ENCODE measurements around the gene LOXL4.
A peak's percentile ranks its signal among the peaks of the same experiment; 100 is the strongest.

The LOXL4 gene

GRCh38 chr10:98309366-98310355 lies 41.7 kb upstream of the LOXL4 start:
- Histone ChIP-seq H4K8ac (ENCODE audit: low read length) (peak overlapping the region; percentile 77), H3K79me1 (replicated peaks; ENCODE audit: low read length, poor library complexity, severe bottlenecking) (no peaks in the 10 kb centered on the region), H3K9me3 (ENCODE audit: control insufficient read depth, low read length) (no peaks in the 10 kb centered on the region), H3K4ac (ENCODE audit: low read depth in 1 of 2, low read length in 2 of 2) (peak overlapping the region in 1 of 2 experiments; percentile 13), H2AK5ac (ENCODE audit: low read length, severe bottlenecking) (no peak overlapping the region), H4K91ac (ENCODE audit: low read length) (peak overlapping the region; percentile 28), H3K23ac (ENCODE audit: low read length in 2 of 2) (no peak overlapping the region), H3K36me3 (ENCODE audit: control insufficient read depth in 1 of 2, insufficient read depth in 2 of 2, low read depth in 1 of 2, low read length in 2 of 2) (no peaks in the 10 kb centered on the region), H3K4me2 (ENCODE audit: low read length, poor library complexity, severe bottlenecking) (peak overlapping the region; percentile 75), H2BK120ac (ENCODE audit: low read depth, low read length) (no peak overlapping the region), H3K27ac (ENCODE audit: low read length, poor library complexity, severe bottlenecking) (peak overlapping the region; percentile 8), H3K14ac (ENCODE audit: low read length in 2 of 2) (peak overlapping the region in 1 of 2 experiments; percentile 4), H2BK12ac (ENCODE audit: low read length in 2 of 2) (peak overlapping the region; percentile 41 to 66), H3K27me3 (ENCODE audit: control insufficient read depth in 1 of 2, insufficient read depth in 1 of 2, low read length in 2 of 2) (peaks cover 3 to 5% of the 10 kb centered on the region in 2 experiments), H3K4me3 (ENCODE audit: insufficient read depth in 1 of 2, low read depth in 1 of 2, low read length in 2 of 2) (peak overlapping the region; percentile 28 to 55), H2BK5ac (ENCODE audit: low read depth, low read length, poor library complexity, severe bottlenecking) (no peak overlapping the region), H3K18ac (ENCODE audit: low read depth in 1 of 2, low read length in 2 of 2) (peak overlapping the region; percentile 38 to 84), H3K4me1 (ENCODE audit: control insufficient read depth, insufficient read depth, low read depth, low read length) (peaks cover 7% of the 10 kb centered on the region), H2AFZ (ENCODE audit: low read depth, low read length) (peak overlapping the region; percentile 42), H3K9ac (ENCODE audit: low read length) (peak overlapping the region; percentile 60), H2BK15ac (ENCODE audit: low read depth, poor library complexity, severe bottlenecking) (peak overlapping the region; percentile 97)
- DNase-seq = peak; percentile 81
- WGBS = 38% methylated on average over 12 of the region's 21 CpGs

GRCh38 chr10:98308669-98309365 lies 40.8 kb upstream of the LOXL4 start:
- WGBS = 42% methylated on average over 13 of the region's 13 CpGs
- no peaks in the 10 kb centered on the region for H3K9me3 ChIP-seq (ENCODE audit: control insufficient read depth, low read length)
- H3K14ac ChIP-seq (ENCODE audit: low read length in 2 of 2) = peak overlapping the region in 1 of 2 experiments; percentile 4

GRCh38 chr10:98307916-98308541 lies 40.0 kb upstream of the LOXL4 start:
- H3K14ac ChIP-seq (ENCODE audit: low read length in 2 of 2) = no peak overlapping the region
- no peak overlapping the region for H3K4me2 ChIP-seq (ENCODE audit: low read length, poor library complexity, severe bottlenecking)
- no peak overlapping the region for H2BK15ac ChIP-seq (ENCODE audit: low read depth, poor library complexity, severe bottlenecking)
- no peak overlapping the region for H2AK5ac ChIP-seq (ENCODE audit: low read length, severe bottlenecking)
- no peak for DNase-seq
- 87% methylated on average over 10 of the region's 11 CpGs for WGBS
- no peak overlapping the region for H2BK12ac ChIP-seq (ENCODE audit: low read length in 2 of 2)
- peaks cover 9% of the 10 kb centered on the region for H3K4me1 ChIP-seq (ENCODE audit: control insufficient read depth, insufficient read depth, low read depth, low read length)
- H3K36me3 ChIP-seq (ENCODE audit: control insufficient read depth in 1 of 2, insufficient read depth in 2 of 2, low read depth in 1 of 2, low read length in 2 of 2) = no peaks in the 10 kb centered on the region
- H3K9ac ChIP-seq (ENCODE audit: low read length) = no peak overlapping the region
- H2AFZ ChIP-seq (ENCODE audit: low read depth, low read length) = no peak overlapping the region
- H3K27ac ChIP-seq (ENCODE audit: low read length, poor library complexity, severe bottlenecking) = no peak overlapping the region
- no peak overlapping the region for H3K4ac ChIP-seq (ENCODE audit: low read depth in 1 of 2, low read length in 2 of 2)
- no peak overlapping the region for H2BK120ac ChIP-seq (ENCODE audit: low read depth, low read length)
- no peaks in the 10 kb centered on the region for H3K9me3 ChIP-seq (ENCODE audit: control insufficient read depth, low read length)
- no peak overlapping the region for H3K18ac ChIP-seq (ENCODE audit: low read depth in 1 of 2, low read length in 2 of 2)
- no peak overlapping the region for H4K8ac ChIP-seq (ENCODE audit: low read length)
- no peak overlapping the region for H3K23ac ChIP-seq (ENCODE audit: low read length in 2 of 2)
- H3K79me1 ChIP-seq (replicated peaks; ENCODE audit: low read length, poor library complexity, severe bottlenecking) = no peaks in the 10 kb centered on the region
- H3K27me3 ChIP-seq (ENCODE audit: control insufficient read depth in 1 of 2, insufficient read depth in 1 of 2, low read length in 2 of 2) = peaks cover 19 to 20% of the 10 kb centered on the region in 2 experiments
- no peak overlapping the region for H2BK5ac ChIP-seq (ENCODE audit: low read depth, low read length, poor library complexity, severe bottlenecking)
- no peak overlapping the region for H4K91ac ChIP-seq (ENCODE audit: low read length)
- no peak overlapping the region for H3K4me3 ChIP-seq (ENCODE audit: insufficient read depth in 1 of 2, low read depth in 1 of 2, low read length in 2 of 2)

More at GRCh38 chr10:98308669-98309365, 40.8 kb upstream of the LOXL4 start:
- H3K79me1 ChIP-seq (replicated peaks; ENCODE audit: low read length, poor library complexity, severe bottlenecking) = no peaks in the 10 kb centered on the region
- peak overlapping the region; percentile 20 to 58 for H2BK12ac ChIP-seq (ENCODE audit: low read length in 2 of 2)
- H2AFZ ChIP-seq (ENCODE audit: low read depth, low read length) = peak overlapping the region; percentile 42
- no peak overlapping the region for H2BK15ac ChIP-seq (ENCODE audit: low read depth, poor library complexity, severe bottlenecking)
- DNase-seq = no peak
- H3K4me1 ChIP-seq (ENCODE audit: control insufficient read depth, insufficient read depth, low read depth, low read length) = peaks cover 7% of the 10 kb centered on the region
- H2BK120ac ChIP-seq (ENCODE audit: low read depth, low read length) = no peak overlapping the region
- peaks cover 12% of the 10 kb centered on the region in 2 experiments for H3K27me3 ChIP-seq (ENCODE audit: control insufficient read depth in 1 of 2, insufficient read depth in 1 of 2, low read length in 2 of 2)
- peak overlapping the region in 1 of 2 experiments; percentile 13 for H3K4ac ChIP-seq (ENCODE audit: low read depth in 1 of 2, low read length in 2 of 2)
- peak overlapping the region; percentile 8 for H3K27ac ChIP-seq (ENCODE audit: low read length, poor library complexity, severe bottlenecking)
- H2AK5ac ChIP-seq (ENCODE audit: low read length, severe bottlenecking) = no peak overlapping the region
- peak overlapping the region; percentile 38 to 84 for H3K18ac ChIP-seq (ENCODE audit: low read depth in 1 of 2, low read length in 2 of 2)
- H3K9ac ChIP-seq (ENCODE audit: low read length) = peak overlapping the region; percentile 60
- no peak overlapping the region for H3K23ac ChIP-seq (ENCODE audit: low read length in 2 of 2)
- H2BK5ac ChIP-seq (ENCODE audit: low read depth, low read length, poor library complexity, severe bottlenecking) = no peak overlapping the region
- peak overlapping the region; percentile 75 for H3K4me2 ChIP-seq (ENCODE audit: low read length, poor library complexity, severe bottlenecking)
- peak overlapping the region; percentile 77 for H4K8ac ChIP-seq (ENCODE audit: low read length)
- H4K91ac ChIP-seq (ENCODE audit: low read length) = no peak overlapping the region
- peak overlapping the region; percentile 28 to 55 for H3K4me3 ChIP-seq (ENCODE audit: insufficient read depth in 1 of 2, low read depth in 1 of 2, low read length in 2 of 2)
- H3K36me3 ChIP-seq (ENCODE audit: control insufficient read depth in 1 of 2, insufficient read depth in 2 of 2, low read depth in 1 of 2, low read length in 2 of 2) = no peaks in the 10 kb centered on the region

Data from mesenchymal stem cell (in vitro differentiated cells and primary cell).